OCI-LY7 (cell line): ENCODE measurements around the gene UVSSA. TPM values are rescaled to one million over a fixed set of nuclear protein-coding genes. Genes with fewer than 3 reads are reported as not detected.

Experiments
- BruUV-seq: library from RNA; stranded (reverse); fragments of 400-500 nt; replicated peaks from 2 replicates; lab custom pipeline; 2021; lab: Mats Ljungman, UMichigan
- CTCF ChIA-PET: fragments of 300-600 bp; sonication (Branson Sonifier 250); formaldehyde crosslinking; loops from one replicate; lab custom pipeline; 2022; ENCODE audit warnings: antibody characterized with exemption; ENCODE audit not compliant: unreplicated experiment; lab: Charles Lee
- POLR2A ChIA-PET: fragments of 300-600 bp; sonication (Branson Sonifier 250); formaldehyde crosslinking; loops from one replicate; lab custom pipeline; 2022; ENCODE audit warnings: antibody characterized with exemption; lab: Charles Lee
- DNase-seq: peaks from one replicate; pipeline ENCODE4 v3.0.0-alpha.2; 2015; ENCODE audit warnings: low spot score
- H2AFZ ChIP-seq: fragments of 200-600 bp; sonication (generic), shearing (Covaris generic); 2 replicates; pipeline ENCODE4 v1.6.1; 2014; ENCODE audit warnings: mild to moderate bottlenecking, antibody characterized with exemption, low read length, moderate library complexity
- H3K27ac ChIP-seq: fragments of 200-600 bp; sonication (generic); 2 replicates; pipeline ENCODE4 v1.5.1; 2014; ENCODE audit warnings: mixed run types, low read depth, mild to moderate bottlenecking, moderate library complexity, low read length, inconsistent platforms; ENCODE audit not compliant: poor library complexity, severe bottlenecking
- H3K36me3 ChIP-seq: fragments of 200-600 bp; sonication (generic); 2 replicates; pipeline ENCODE4 v1.6.1; 2014; ENCODE audit warnings: mild to moderate bottlenecking, antibody characterized with exemption, low read length, moderate library complexity, mixed read lengths; ENCODE audit not compliant: insufficient read depth
- H3K4me1 ChIP-seq: fragments of 200-600 bp; sonication (generic); 2 replicates; pipeline ENCODE4 v1.5.1; 2014; ENCODE audit warnings: mild to moderate bottlenecking, low read length; ENCODE audit not compliant: insufficient read depth, poor library complexity, severe bottlenecking
- H3K4me2 ChIP-seq: fragments of 200-600 bp; sonication (generic); 2 replicates; pipeline ENCODE4 v1.6.1; 2014; ENCODE audit warnings: mild to moderate bottlenecking, low read length
- H3K4me3 ChIP-seq: fragments of 200-600 bp; sonication (generic); 2 replicates; pipeline ENCODE4 v1.5.1; 2014; ENCODE audit warnings: mild to moderate bottlenecking, low read depth, low read length; ENCODE audit not compliant: poor library complexity, severe bottlenecking
- H3K79me2 ChIP-seq: fragments of 200-600 bp; sonication (generic); 2 replicates; pipeline ENCODE4 v1.6.1; 2016; ENCODE audit warnings: low read depth, mild to moderate bottlenecking, low read length, moderate library complexity, mixed read lengths; ENCODE audit not compliant: insufficient read depth
- H3K9me2 ChIP-seq: fragments of 200-600 bp; sonication (generic); 2 replicates; pipeline ENCODE4 v1.6.1; 2016; ENCODE audit warnings: mild to moderate bottlenecking, low read length, mixed read lengths; ENCODE audit not compliant: insufficient read depth
- H3K9me3 ChIP-seq: fragments of 200-600 bp; sonication (generic); 2 replicates; pipeline ENCODE4 v1.6.1; 2014; ENCODE audit warnings: mild to moderate bottlenecking, mixed run types, low read length, mixed read lengths
- H4K20me1 ChIP-seq: fragments of 200-600 bp; sonication (generic); 2 replicates; pipeline ENCODE4 v1.6.1; 2014; ENCODE audit warnings: mild to moderate bottlenecking, antibody characterized with exemption, low read length, moderate library complexity, mixed read lengths; ENCODE audit not compliant: insufficient read depth
- EZH2phosphoT487 ChIP-seq: fragments of 200-600 bp; sonication (generic); IDR thresholded peaks from 2 replicates; pipeline ENCODE4 v1.6.1; 2018; ENCODE audit warnings: low read depth, borderline replicate concordance, mild to moderate bottlenecking, mixed run types, antibody characterized with exemption, low read length, moderate library complexity, mixed read lengths
- intact Hi-C: fragments of 100-400 bp; cut with micrococcal nuclease; formaldehyde crosslinking; loops from one replicate; pipeline ENCODE4 v1.10.0; 2022; ENCODE audit not compliant: unreplicated experiment
- total RNA-seq, 2 experiments: library from RNA; depleted of rRNA in 1 of 2; stranded (reverse); fragments of >200 nt in 1 of 2; shearing (Covaris generic) in 1 of 2; gene quantifications; 2 replicates each; pipeline ENCODE4 v1.2.3, GENCODE V29; 2014 to 2022
- TF ChIP-seq, protein P1 (sequence below): fragments of 200-600 bp; sonication (generic); conservative IDR thresholded peaks from 2 replicates; pipeline ENCODE4 v1.5.1; 2014; ENCODE audit warnings: mild to moderate bottlenecking, antibody characterized with exemption, low read length, moderate library complexity, mixed read lengths

The UVSSA gene
- total RNA-seq, 2 experiments from 2014 or later = 13.2 to 43.2 TPM

DNA sequence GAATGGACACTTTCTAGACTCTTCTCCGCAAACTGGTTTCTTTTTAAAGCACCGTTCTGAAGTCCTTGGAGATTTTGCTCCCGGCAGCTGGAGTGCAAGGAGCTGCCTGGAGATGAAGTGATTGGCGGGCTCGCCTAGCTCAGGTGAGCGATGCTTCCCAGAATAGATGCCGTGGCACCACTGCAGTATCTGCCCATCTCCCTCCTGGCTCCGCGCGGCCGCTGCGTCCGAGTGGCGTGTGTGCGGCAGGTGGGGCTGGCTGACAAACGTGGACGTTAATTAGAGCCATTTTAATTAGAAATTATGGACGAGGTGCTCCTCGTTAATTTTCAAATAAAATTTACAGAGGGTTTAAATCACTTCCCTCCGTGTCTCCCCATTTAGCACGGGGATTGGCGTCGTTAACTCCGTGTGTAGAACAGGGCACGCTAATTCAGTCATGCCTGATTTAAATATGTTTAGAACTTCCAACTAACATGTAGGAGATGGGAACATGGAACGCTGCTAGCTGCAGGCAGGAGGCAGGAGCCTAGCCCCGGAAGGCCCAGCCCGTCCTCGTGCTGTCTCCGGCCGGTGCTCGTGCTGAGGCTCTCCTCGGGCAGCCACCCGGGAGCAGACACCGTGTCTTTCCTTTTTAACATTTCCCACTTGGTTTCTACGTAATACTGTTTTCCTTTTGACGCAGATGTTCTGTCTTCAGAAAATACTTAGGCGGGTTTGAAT is 11.6 kb downstream of the UVSSA start:
- POLR2A ChIA-PET = no interaction called here
- H3K4me3 ChIP-seq = no peak overlapping the region
- no peak overlapping the region for H2AFZ ChIP-seq
- CTCF ChIA-PET = no interaction called here
- H3K27ac ChIP-seq = no peak overlapping the region
- no peak for DNase-seq
- H3K36me3 ChIP-seq = peaks cover 37% of the 10 kb centered on the region
- intact Hi-C loops = loop anchor here (5.0 kb wide), 1 partner anchor 269 kb away; no protein-coding TSS in a partner anchor
- H3K9me3 ChIP-seq = no peaks in the 10 kb centered on the region
- H3K4me2 ChIP-seq = no peak overlapping the region
- no peaks in the 10 kb centered on the region for H3K4me1 ChIP-seq
- no peaks in the 10 kb centered on the region for H3K79me2 ChIP-seq
- no peaks in the 10 kb centered on the region for H3K9me2 ChIP-seq
- H4K20me1 ChIP-seq = no peaks in the 10 kb centered on the region; the same call in 1 of the 2 replicates
- no TSS peak for BruUV-seq
- TF ChIP-seq, protein P1, sequence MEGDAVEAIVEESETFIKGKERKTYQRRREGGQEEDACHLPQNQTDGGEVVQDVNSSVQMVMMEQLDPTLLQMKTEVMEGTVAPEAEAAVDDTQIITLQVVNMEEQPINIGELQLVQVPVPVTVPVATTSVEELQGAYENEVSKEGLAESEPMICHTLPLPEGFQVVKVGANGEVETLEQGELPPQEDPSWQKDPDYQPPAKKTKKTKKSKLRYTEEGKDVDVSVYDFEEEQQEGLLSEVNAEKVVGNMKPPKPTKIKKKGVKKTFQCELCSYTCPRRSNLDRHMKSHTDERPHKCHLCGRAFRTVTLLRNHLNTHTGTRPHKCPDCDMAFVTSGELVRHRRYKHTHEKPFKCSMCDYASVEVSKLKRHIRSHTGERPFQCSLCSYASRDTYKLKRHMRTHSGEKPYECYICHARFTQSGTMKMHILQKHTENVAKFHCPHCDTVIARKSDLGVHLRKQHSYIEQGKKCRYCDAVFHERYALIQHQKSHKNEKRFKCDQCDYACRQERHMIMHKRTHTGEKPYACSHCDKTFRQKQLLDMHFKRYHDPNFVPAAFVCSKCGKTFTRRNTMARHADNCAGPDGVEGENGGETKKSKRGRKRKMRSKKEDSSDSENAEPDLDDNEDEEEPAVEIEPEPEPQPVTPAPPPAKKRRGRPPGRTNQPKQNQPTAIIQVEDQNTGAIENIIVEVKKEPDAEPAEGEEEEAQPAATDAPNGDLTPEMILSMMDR = no peak
- TF ChIP-seq EZH2phosphoT487 = no peak

DNA sequence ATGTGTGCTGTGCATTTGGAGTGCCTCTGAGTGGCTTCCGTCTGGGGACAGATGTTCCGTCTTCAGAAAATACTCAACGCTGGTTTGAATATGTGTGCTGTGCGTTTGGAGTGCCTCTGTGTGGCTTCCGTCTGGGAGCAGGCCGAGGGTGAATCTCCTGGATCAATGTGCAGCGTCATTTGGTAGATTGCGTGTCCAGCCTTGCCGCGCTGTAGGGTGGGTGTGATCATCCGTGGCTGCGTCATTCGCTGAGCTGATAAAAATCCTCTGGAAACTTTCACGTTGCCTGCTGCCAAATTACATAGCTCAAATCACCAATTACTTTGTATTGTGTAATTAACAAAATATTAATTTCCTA is 12.1 kb downstream of the UVSSA start:
- intact Hi-C loops = loop anchor here (5.0 kb wide), 1 partner anchor 268 kb away; no protein-coding TSS in a partner anchor
- no peaks in the 10 kb centered on the region for H3K79me2 ChIP-seq
- peaks cover 34% of the 10 kb centered on the region for H3K36me3 ChIP-seq
- no peaks in the 10 kb centered on the region for H3K9me3 ChIP-seq
- H2AFZ ChIP-seq = no peak overlapping the region
- H3K4me1 ChIP-seq = no peaks in the 10 kb centered on the region
- H3K27ac ChIP-seq = no peak overlapping the region
- no peak overlapping the region for H3K4me3 ChIP-seq
- no peak for DNase-seq
- ChIA-PET POLR2A (no interaction called here), CTCF (no interaction called here)
- H4K20me1 ChIP-seq = no peaks in the 10 kb centered on the region; the same call in 1 of the 2 replicates
- BruUV-seq = no TSS peak
- no peaks in the 10 kb centered on the region for H3K9me2 ChIP-seq
- no peak overlapping the region for H3K4me2 ChIP-seq
- no peak for TF ChIP-seq EZH2phosphoT487
- TF ChIP-seq, protein P1 = no peak

- Histone ChIP-seq H3K36me3 (peaks cover 32% of the 10 kb centered on the region), H3K4me1 (no peaks in the 10 kb centered on the region), H4K20me1 (no peaks in the 10 kb centered on the region; the same call in 1 of the 2 replicates), H3K27ac (no peak overlapping the region), H3K4me2 (no peak overlapping the region), H3K79me2 (no peaks in the 10 kb centered on the region), H3K9me2 (no peaks in the 10 kb centered on the region), H3K9me3 (no peaks in the 10 kb centered on the region), H3K4me3 (no peak overlapping the region), H2AFZ (no peak overlapping the region)
- no peak for DNase-seq
- ChIA-PET CTCF (no interaction called here), POLR2A (no interaction called here)
- no peak for TF ChIP-seq EZH2phosphoT487
- TF ChIP-seq, protein P1 = no peak
- intact Hi-C loops = loop anchor here (5.0 kb wide), 1 partner anchor 267 kb away; no protein-coding TSS in a partner anchor
- BruUV-seq = no TSS peak
These were observed 13.0 kb downstream of the UVSSA start for GRCh38 chr4:1359976-1360375.
